H1 (cell line): Measurements from ENCODE around the gene ZNF451. TPM values are rescaled to one million over a fixed set of nuclear protein-coding genes. Genes with fewer than 3 reads are reported as not detected.

Source experiments
- ASH2L ChIP-seq: fragments of 200-600, 300-600 bp; sonication (generic); IDR thresholded peaks from one replicate; pipeline ENCODE4 v1.7.1; 2017; ENCODE audit warnings: low read length
- CBX5 ChIP-seq: fragments of 300-800, 300-1000 bp; sonication (generic); IDR thresholded peaks from 2 replicates; pipeline ENCODE4 v1.7.1; 2016; ENCODE audit warnings: antibody characterized with exemption, low read length, low read depth
- CREB1 ChIP-seq: IDR thresholded peaks from 2 replicates; pipeline ENCODE4 v1.6.1; 2012; ENCODE audit warnings: inconsistent platforms
- CTBP2 ChIP-seq: IDR thresholded peaks from 2 replicates; pipeline ENCODE4 v1.7.0; 2011; ENCODE audit warnings: borderline replicate concordance, mild to moderate bottlenecking, moderate library complexity, mixed read lengths, low read length; ENCODE audit not compliant: insufficient read depth, insufficient read length
- GABPA ChIP-seq: IDR thresholded peaks from 2 replicates; pipeline ENCODE4 v1.6.1; 2011; ENCODE audit warnings: mild to moderate bottlenecking, low read length, moderate library complexity, borderline replicate concordance; ENCODE audit not compliant: insufficient read depth
- KDM1A ChIP-seq: fragments of 200-600, 300-600 bp; sonication (generic); IDR thresholded peaks from 2 replicates; pipeline ENCODE4 v1.7.1; 2016; ENCODE audit warnings: mild to moderate bottlenecking, low read length, borderline replicate concordance
- KDM5A ChIP-seq: fragments of 200-600 bp; IDR thresholded peaks from 2 replicates; pipeline ENCODE4 v1.7.1; 2012; ENCODE audit warnings: mild to moderate bottlenecking, low read length, inconsistent platforms, mixed read lengths
- SAP30 ChIP-seq: fragments of 300-600 bp; sonication (generic); IDR thresholded peaks from 2 replicates; pipeline ENCODE4 v1.7.1; 2012; ENCODE audit warnings: low read length, moderate library complexity, mild to moderate bottlenecking, inconsistent platforms; ENCODE audit not compliant: insufficient read depth, insufficient replicate concordance
- USF2 ChIP-seq: IDR thresholded peaks from 2 replicates; pipeline ENCODE4 v1.6.1; 2011; ENCODE audit warnings: low read length, improper control_type of control experiment
- polyA plus RNA-seq, 7 experiments: library from polyadenylated mRNA; depleted of rRNA in 3 of 7; stranded (reverse) in 5 of 7; unstranded in 2 of 7; fragments of >200 nt in 5 of 7; fragments of 200-250 nt in 2 of 7; gene quantifications; 1 replicate in 5 of 7; 2 replicates in 1 of 7; 4 replicates in 1 of 7; pipeline versions ENCODE4 v1.2.1 to v1.2.3, GENCODE V29; 2011 to 2013; ENCODE audit warnings: missing spikeins in 2 of 7, mixed read lengths in 2 of 7
- total RNA-seq: library from RNA; stranded (reverse); fragmentation: NEBNext Ultra II Directional; extraction: Animal tissue kit (Norgen Biotek cat#: 25700); gene quantifications from 2 replicates; pipeline ENCODE4 v1.2.1, GENCODE V29; 2021

Gene ZNF451
- total and polyA plus RNA-seq, 2 of the 8 experiments (the other 6 are each of a cell fraction or from before 2014, with no cell fraction given), result 10.7 to 56.8 TPM

DNA sequence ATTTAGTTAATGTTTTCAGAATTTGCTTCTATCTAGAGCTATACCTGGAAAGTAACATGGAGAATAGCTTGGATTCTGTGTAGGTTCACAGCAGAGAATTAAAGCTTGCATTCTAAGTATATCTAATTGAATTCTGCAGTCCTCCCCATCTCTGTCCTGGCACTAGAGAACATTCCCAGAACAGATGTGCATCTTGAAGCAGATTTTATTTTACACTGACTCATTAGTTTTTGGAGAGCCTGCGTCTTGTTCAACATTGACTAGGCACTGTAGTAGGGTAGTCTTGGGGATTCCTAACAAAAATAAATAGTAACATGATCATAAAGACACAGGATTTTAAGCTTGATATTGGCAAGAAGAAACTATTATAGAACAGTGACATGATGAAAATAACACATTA, 45.9 kb downstream of the ZNF451 start (continued):
- TF ChIP-seq GABPA (no peak), ASH2L (no peak), CREB1 (no peak), SAP30 (no peak), KDM5A (no peak), CBX5 (no peak), CTBP2 (no peak), KDM1A (no peak), USF2 (no peak)
